Panc1 (cell line): ENCODE results near the gene GNAS.

Experiments used
- CTCF ChIP-seq: fragments of 450-650 bp; IDR thresholded peaks from 2 replicates; pipeline ENCODE4 v1.5.1; 2017; ENCODE audit warnings: mild to moderate bottlenecking
- POLR2AphosphoS5 ChIP-seq: IDR thresholded peaks from 2 replicates; pipeline ENCODE4 v1.6.1; 2012; ENCODE audit warnings: mild to moderate bottlenecking, low read depth, low read length, moderate library complexity
- REST ChIP-seq, 2 experiments: IDR thresholded peaks; 2 replicates each; pipeline ENCODE4 v1.6.1; 2011 to 2012; ENCODE audit warnings: low read depth in 2 of 2, control low read depth in 1 of 2, low read length in 1 of 2, mild to moderate bottlenecking in 1 of 2, moderate library complexity in 1 of 2; ENCODE audit not compliant: insufficient read depth in 1 of 2
- SIN3A ChIP-seq: IDR thresholded peaks from 2 replicates; pipeline ENCODE4 v1.6.1; 2012; ENCODE audit warnings: low read depth, mild to moderate bottlenecking, low read length, moderate library complexity, borderline replicate concordance; ENCODE audit not compliant: insufficient read depth
- TCF7L2 ChIP-seq: IDR thresholded peaks from 2 replicates; pipeline ENCODE4 v1.6.1; 2011; ENCODE audit warnings: mild to moderate bottlenecking, low read depth, low read length, inconsistent platforms

- TF ChIP-seq CTCF, result no peak
- TF ChIP-seq SIN3A, result no peak
- TF ChIP-seq POLR2AphosphoS5, result no peak
- TF ChIP-seq REST (IDR thresholded peaks at IDR 0.05; ENCODE audit: insufficient read depth in 1 of 2, low read depth in 2 of 2, low read length in 1 of 2), result no peak
- no peak for TF ChIP-seq TCF7L2
These were observed 79.7 kb downstream of the GNAS start for GRCh38 chr20:58932170-58932569.
